T-cell (primary cell): ENCODE measurements around the gene ZRANB3. TPM values are rescaled to one million over a fixed set of nuclear protein-coding genes. Genes with fewer than 3 reads are reported as not detected.
"Not testable (repeated sequence)": the region's sequence is repeated elsewhere in the genome, so short reads cannot be mapped to it uniquely, and the experiment has no call there.

Experiments
- ATAC-seq, 4 experiments: fragments of 200-7000 bp in 3 of 4; fragments of 150-1000 bp in 1 of 4; cut with Tn5 transposase; replicated peaks in 1 of 4; 1 replicate in 3 of 4; 2 replicates in 1 of 4; pipeline ENCODE4 v1.10.0; 2021; ENCODE audit warnings: moderate library complexity in 3 of 4, mild to moderate bottlenecking in 2 of 4, moderate number of reproducible peaks in 1 of 4
- CTCF ChIA-PET, 2 donors: fragments of 300-600 bp; sonication (Branson Sonifier 250); formaldehyde crosslinking; loops; one replicate each; lab custom pipeline; 2022; ENCODE audit warnings: antibody characterized with exemption in 2 of 2; lab: Charles Lee
- POLR2A ChIA-PET, 2 donors: fragments of 300-600 bp; sonication (Branson Sonifier 250); formaldehyde crosslinking; loops; one replicate each; lab custom pipeline; 2022; ENCODE audit warnings: antibody characterized with exemption in 2 of 2; lab: Charles Lee
- DNase-seq, 35 experiments: peaks; one replicate each; pipeline versions ENCODE4 v3.0.0 to v3.0.0-alpha.2; 2013 to 2023
- H3K27ac ChIP-seq: one replicate; pipeline ENCODE4 v1.5.1; 2013; ENCODE audit warnings: low read length
- H3K27me3 ChIP-seq, 2 experiments: replicated peaks in 1 of 2; 1 replicate in 1 of 2; 2 replicates in 1 of 2; pipeline versions ENCODE4 v1.6.1 to v1.7.0; 2013; ENCODE audit warnings: low read length in 1 of 2, mixed read lengths in 1 of 2; ENCODE audit not compliant: control insufficient read depth in 2 of 2, insufficient read depth in 2 of 2; ENCODE audit errors: extremely low read depth in 1 of 2
- H3K36me3 ChIP-seq, 2 donors: 1 replicate in 1 of 2; 2 replicates in 1 of 2; pipeline versions ENCODE4 v1.6.1 to v1.7.0; 2013; ENCODE audit warnings: low read length in 1 of 2; ENCODE audit not compliant: control insufficient read depth in 2 of 2, insufficient read depth in 1 of 2; ENCODE audit errors: extremely low read depth in 1 of 2
- H3K4me1 ChIP-seq, 2 experiments: 1 replicate in 1 of 2; 2 replicates in 1 of 2; pipeline versions ENCODE4 v1.6.1 to v1.7.0; 2013; ENCODE audit warnings: low read length in 2 of 2, mixed read lengths in 1 of 2; ENCODE audit not compliant: insufficient read depth in 2 of 2, control insufficient read depth in 1 of 2; ENCODE audit errors: extremely low read depth in 1 of 2
- H3K4me3 ChIP-seq, 2 donors: 1 replicate in 1 of 2; 2 replicates in 1 of 2; pipeline versions ENCODE4 v1.5.1 to v1.7.0; 2013; ENCODE audit warnings: mild to moderate bottlenecking in 2 of 2, low read length in 1 of 2, moderate library complexity in 1 of 2; ENCODE audit not compliant: control insufficient read depth in 1 of 2; ENCODE audit errors: extremely low read depth in 1 of 2
- H3K9me3 ChIP-seq: 2 replicates; pipeline ENCODE4 v1.7.0; 2013
- H3K27ac Mint-ChIP-seq, 2 donors: one replicate each; pipeline ENCODE4 v1.8.0; 2020 to 2021; ENCODE audit warnings: mild to moderate bottlenecking in 2 of 2, mixed read lengths in 2 of 2
- H3K27me3 Mint-ChIP-seq, 2 donors: one replicate each; pipeline ENCODE4 v1.8.0; 2021 to 2022; ENCODE audit warnings: mixed read lengths in 2 of 2
- H3K36me3 Mint-ChIP-seq: one replicate; pipeline ENCODE4 v1.8.0; 2021; ENCODE audit warnings: mixed read lengths
- H3K4me1 Mint-ChIP-seq, 3 donors: one replicate each; pipeline ENCODE4 v1.8.0; 2020 to 2022; ENCODE audit warnings: mixed read lengths in 3 of 3, mild to moderate bottlenecking in 1 of 3
- H3K4me3 Mint-ChIP-seq, 3 donors: one replicate each; pipeline ENCODE4 v1.8.0; 2020 to 2022; ENCODE audit warnings: mild to moderate bottlenecking in 3 of 3, mixed read lengths in 3 of 3, moderate library complexity in 3 of 3
- H3K9me3 Mint-ChIP-seq, 3 donors: one replicate each; pipeline ENCODE4 v1.8.0; 2020 to 2022; ENCODE audit warnings: mixed read lengths in 3 of 3
- WGBS: methylation state at CpG from one replicate; pipeline ENCODE4 v1.1.5; 2013; ENCODE audit warnings: missing lambda C conversion rate; ENCODE audit not compliant: insufficient coverage; 5-methylcytosine and 5-hydroxymethylcytosine counted together
- total RNA-seq, 35 experiments: library from RNA in 6 of 35; stranded (reverse) in 6 of 35; fragments of 120-200 nt in 1 of 35; gene quantifications; one replicate each; pipeline versions ENCODE4 v1.2.1 to v1.2.4 and lab custom pipeline; 2013 to 2026

The ZRANB3 gene
- total RNA-seq, 5 donors from 2014 or later (not counting 1 experiment from before 2014, with no cell fraction given): 3.3 to 8.6 (median 5.3) TPM

GRCh38 chr2:135089597-135089996 lies 441.4 kb downstream of the ZRANB3 start:
- H3K4me1 ChIP-seq, H3K27me3 ChIP-seq, DNase-seq, POLR2A ChIA-PET, H3K4me3 ChIP-seq, H3K27ac Mint-ChIP-seq, H3K27me3 Mint-ChIP-seq, H3K9me3 Mint-ChIP-seq, H3K9me3 ChIP-seq, H3K27ac ChIP-seq, ATAC-seq, CTCF ChIA-PET, H3K4me3 Mint-ChIP-seq: not testable (repeated sequence)
- peaks cover 5 to 16% of the 10 kb centered on the region in 2 donors for H3K36me3 ChIP-seq
- Mint-ChIP-seq H3K4me1 (peaks cover 26 to 49% (median 39%) of the 10 kb centered on the region in 3 donors), H3K36me3 (peaks cover 60% of the 10 kb centered on the region)
- WGBS: 100% methylated on average over 1 of the region's 4 CpGs

Other genes starting within 250 kb of the ZRANB3 start
- 10 to 100 TPM; 38.4 to 44.8 (median 41.9) TPM for gene R3HDM1, start 266 bp upstream of the ZRANB3 start, total RNA-seq
- gene UBXN4, start 210.6 kb upstream of the ZRANB3 start, total RNA-seq: 100 to 1,000 TPM in 4 of 5 donors, 10 to 100 TPM in 1; 96.6 to 140 (median 121) TPM